Gastroesophageal sphincter (tissue), 4 donors: ENCODE data around the gene DLK2. TPM values are rescaled to one million over a fixed set of nuclear protein-coding genes. Genes with fewer than 3 reads are reported as not detected.

Experiments used
- ATAC-seq: fragments of 150-250 bp; one replicate; pipeline ENCODE4 v1.9.1; 2016; ENCODE audit warnings: mild to moderate bottlenecking, moderate library complexity
- H3K27ac ChIP-seq, 4 donors: fragments of 200-600 bp; sonication (generic) in 3 of 4; 1 replicate in 3 of 4; 2 replicates in 1 of 4; pipeline ENCODE4 v1.5.1; 2016 to 2019
- H3K27me3 ChIP-seq: fragments of 200-600 bp; sonication (generic); one replicate; pipeline ENCODE4 v1.5.1; 2019
- H3K36me3 ChIP-seq, 2 donors: fragments of 200-600 bp; sonication (generic); one replicate each; pipeline ENCODE4 v1.5.1; 2019; ENCODE audit warnings: control low read depth in 1 of 2
- H3K4me1 ChIP-seq, 3 donors: fragments of 200-600 bp; sonication (generic); 1 replicate in 2 of 3; 2 replicates in 1 of 3; pipeline ENCODE4 v1.5.1; 2016 to 2019; ENCODE audit warnings: control low read depth in 2 of 3
- H3K4me3 ChIP-seq, 2 donors: fragments of 200-600 bp; sonication (generic); one replicate each; pipeline ENCODE4 v1.5.1; 2019; ENCODE audit warnings: mild to moderate bottlenecking in 1 of 2, moderate library complexity in 1 of 2
- H3K9me3 ChIP-seq, 3 donors: fragments of 200-600 bp; sonication (generic); one replicate each; pipeline ENCODE4 v1.5.1; 2017 to 2019; ENCODE audit warnings: control low read depth in 2 of 3
- CTCF ChIP-seq, 4 experiments: fragments of 200-600 bp in 2 of 4; fragments of 450-650 bp in 2 of 4; sonication (generic) in 1 of 4; IDR thresholded peaks; one replicate each; pipeline ENCODE4 v1.5.1; 2017 to 2019; ENCODE audit warnings: antibody characterized with exemption in 4 of 4, mild to moderate bottlenecking in 2 of 4, moderate library complexity in 2 of 4
- EP300 ChIP-seq: sonication (generic); formaldehyde crosslinking; IDR thresholded peaks from one replicate; pipeline ENCODE4 v1.6.1; 2017; ENCODE audit warnings: antibody characterized with exemption, mild to moderate bottlenecking
- POLR2A ChIP-seq, 2 donors: fragments of 450-650 bp; IDR thresholded peaks; one replicate each; pipeline ENCODE4 v1.6.1; 2017; ENCODE audit warnings: antibody characterized with exemption in 2 of 2, mild to moderate bottlenecking in 2 of 2, moderate library complexity in 1 of 2
- POLR2AphosphoS5 ChIP-seq: sonication (generic); formaldehyde crosslinking; IDR thresholded peaks from one replicate; pipeline ENCODE4 v1.6.1; 2017; ENCODE audit warnings: antibody characterized with exemption
- WGBS, 2 donors: methylation state at CpG; one replicate each; pipeline ENCODE4 v1.1.5; 2018; ENCODE audit warnings: low coverage in 1 of 2; 5-methylcytosine and 5-hydroxymethylcytosine counted together
- total RNA-seq, 4 donors: library from RNA; depleted of rRNA; stranded (reverse); fragments of >200 nt; gene quantifications; one replicate each; pipeline ENCODE4 v1.1.0, GENCODE V29; 2016

Gene DLK2
- total RNA-seq, 4 donors from 2014 or later, result 0.54 TPM; not detected in 3

DNA sequence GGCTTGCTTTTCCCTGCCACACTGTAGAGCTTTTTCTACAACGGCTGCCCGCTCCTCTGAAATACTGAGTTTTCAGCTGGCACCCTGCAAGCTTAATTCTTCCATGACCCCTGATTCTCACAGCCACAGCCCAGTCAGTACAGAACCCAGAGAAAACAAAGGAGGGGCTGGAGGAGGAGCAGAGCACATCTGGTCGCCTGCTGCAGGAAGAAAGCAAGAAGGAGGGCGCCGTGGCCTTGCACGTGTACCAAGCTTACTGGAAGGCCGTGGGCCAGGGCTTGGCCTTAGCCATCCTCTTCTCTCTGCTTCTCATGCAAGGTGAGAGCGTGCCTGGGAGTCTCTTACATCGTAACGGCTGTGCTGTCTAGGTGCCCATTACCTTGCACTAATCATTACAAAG, 11.3 kb downstream of the DLK2 start:
- no peaks in the 10 kb centered on the region for H3K27me3 ChIP-seq
- no peak for ATAC-seq
- WGBS, 2 donors, result 85% methylated on average over 6 of the region's 10 CpGs; no CpG with 5 or more reads in 1 of the 2 donors
- peaks cover 0 to 99% of the 10 kb centered on the region in 2 donors for H3K36me3 ChIP-seq
- H3K4me1 ChIP-seq, result no peaks in the 10 kb centered on the region
- H3K4me3 ChIP-seq, result no peak overlapping the region
- TF ChIP-seq POLR2AphosphoS5 (no peak), CTCF (IDR thresholded peaks at IDR 0.05) (no peak), EP300 (no peak)
- H3K27ac ChIP-seq, result no peak overlapping the region
- no peaks in the 10 kb centered on the region for H3K9me3 ChIP-seq

DNA sequence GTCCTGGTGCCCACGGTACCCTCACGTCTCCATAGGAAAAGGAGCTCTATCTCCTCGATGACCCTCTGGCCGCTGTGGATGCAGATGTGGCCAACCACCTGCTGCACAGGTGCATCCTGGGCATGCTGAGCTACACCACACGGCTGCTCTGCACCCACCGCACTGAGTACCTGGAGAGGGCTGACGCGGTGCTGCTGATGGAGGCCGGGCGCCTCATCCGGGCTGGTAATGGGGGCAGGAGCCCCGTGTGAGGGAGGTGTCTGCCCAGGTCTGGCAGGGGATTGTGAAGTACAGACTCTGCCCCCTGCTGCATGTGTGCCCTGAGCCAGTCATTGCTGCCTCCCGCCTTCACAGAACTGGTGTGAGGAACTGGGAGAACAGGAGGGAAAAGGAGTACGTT, 12.4 kb downstream of the DLK2 start:
- Histone ChIP-seq H3K27ac (no peak overlapping the region), H3K4me1 (no peaks in the 10 kb centered on the region), H3K27me3 (no peaks in the 10 kb centered on the region), H3K9me3 (no peaks in the 10 kb centered on the region), H3K36me3 (peaks cover 0 to 99% of the 10 kb centered on the region in 2 donors), H3K4me3 (no peak overlapping the region)
- 75 to 88% methylated on average over 2 to 4 of the region's 14 CpGs for WGBS, 2 donors
- TF ChIP-seq CTCF (IDR thresholded peaks at IDR 0.05), result no peak
- no peak for TF ChIP-seq EP300
- no peak for TF ChIP-seq POLR2A (IDR thresholded peaks at IDR 0.05)
- TF ChIP-seq POLR2AphosphoS5, result no peak
- ATAC-seq, result no peak

GRCh38 chr6:43437700-43438099, 17.6 kb downstream of the DLK2 start:
- no peaks in the 10 kb centered on the region for H3K9me3 ChIP-seq
- no peak for TF ChIP-seq CTCF (IDR thresholded peaks at IDR 0.05)
- no peak for TF ChIP-seq EP300
- TF ChIP-seq POLR2A (IDR thresholded peaks at IDR 0.05), result no peak
- no peak for TF ChIP-seq POLR2AphosphoS5
- no peak for ATAC-seq
- no peaks in the 10 kb centered on the region for H3K27me3 ChIP-seq
- H3K4me3 ChIP-seq, result no peak overlapping the region
- peaks cover 0 to 81% of the 10 kb centered on the region in 2 donors for H3K36me3 ChIP-seq
- peaks cover 4 to 25% (median 20%) of the 10 kb centered on the region in 3 donors for H3K4me1 ChIP-seq
- 50% methylated on average over 1 of the region's 4 CpGs; no CpG with 5 or more reads in 1 of the 2 donors for WGBS, 2 donors
- H3K27ac ChIP-seq, result peak overlapping the region in 3 of 4 donors; percentile 40 to 71 (median 64)

- no peaks in the 10 kb centered on the region for H3K27me3 ChIP-seq
- no peak overlapping the region for H3K4me3 ChIP-seq
- H3K27ac ChIP-seq, result peak overlapping the region; percentile 9 to 71 (median 66)
- 9 to 10% methylated on average over 3 to 4 of the region's 5 CpGs for WGBS, 2 donors
- H3K9me3 ChIP-seq, result no peaks in the 10 kb centered on the region
- ATAC-seq, result peak; percentile 60
- peak; percentile 73 for TF ChIP-seq POLR2AphosphoS5
- no peak for TF ChIP-seq POLR2A (IDR thresholded peaks at IDR 0.05)
- no peak for TF ChIP-seq CTCF (IDR thresholded peaks at IDR 0.05)
- TF ChIP-seq EP300, result no peak
- H3K36me3 ChIP-seq, result peaks cover 0 to 81% of the 10 kb centered on the region in 2 donors
- H3K4me1 ChIP-seq, result peaks cover 4 to 25% (median 20%) of the 10 kb centered on the region in 3 donors
Observed at GRCh38 chr6:43436577-43437282, 18.6 kb downstream of the DLK2 start.
